CD4-positive, alpha-beta memory T cell (primary cell): ENCODE data around the gene CARS1. TPM values are rescaled to one million over a fixed set of nuclear protein-coding genes. Genes with fewer than 3 reads are reported as not detected.
A peak's percentile ranks its signal among the peaks of the same experiment; 100 is the strongest.

ENCODE experiments used
- CTCF ChIA-PET: fragments of 350-600 bp; sonication (Branson Sonifier 250); formaldehyde crosslinking; loops from one replicate; lab custom pipeline; 2021; ENCODE audit warnings: inconsistent platforms; ENCODE audit not compliant: partially characterized antibody; lab: Charles Lee
- POLR2A ChIA-PET: fragments of 350-600 bp; sonication (Branson Sonifier 250); formaldehyde crosslinking; loops from one replicate; lab custom pipeline; 2021; ENCODE audit not compliant: partially characterized antibody; lab: Charles Lee
- DNase-seq, 5 donors: peaks; one replicate each; pipeline versions ENCODE4 v3.0.0 to v3.0.0-alpha.2; 2020 to 2022; ENCODE audit warnings: mixed read lengths in 1 of 5
- H3K27ac ChIP-seq: one replicate; pipeline ENCODE4 v1.7.0; 2013; ENCODE audit warnings: low read depth, low read length
- H3K27me3 ChIP-seq: 2 replicates; pipeline ENCODE4 v1.7.0; 2013; ENCODE audit warnings: mild to moderate bottlenecking, low read length, moderate library complexity; ENCODE audit not compliant: insufficient read depth
- H3K36me3 ChIP-seq: 2 replicates; pipeline ENCODE4 v1.7.0; 2013; ENCODE audit warnings: mild to moderate bottlenecking, low read length, moderate library complexity; ENCODE audit not compliant: insufficient read depth
- H3K4me1 ChIP-seq: 2 replicates; pipeline ENCODE4 v1.7.0; 2013; ENCODE audit warnings: mild to moderate bottlenecking, low read length, moderate library complexity; ENCODE audit not compliant: insufficient read depth
- H3K4me3 ChIP-seq, 2 donors: one replicate each; pipeline ENCODE4 v1.7.0; 2013; ENCODE audit warnings: low read length in 2 of 2, mild to moderate bottlenecking in 1 of 2
- H3K9me3 ChIP-seq, 2 donors: one replicate each; pipeline ENCODE4 v1.7.0; 2013; ENCODE audit warnings: low read length in 2 of 2, control low read depth in 1 of 2; ENCODE audit not compliant: control insufficient read depth in 1 of 2
- H3K27ac Mint-ChIP-seq, 7 donors: one replicate each; pipeline ENCODE4 v1.8.0; 2020 to 2021; ENCODE audit warnings: mixed read lengths in 7 of 7, mild to moderate bottlenecking in 6 of 7, inconsistent platforms in 3 of 7, moderate library complexity in 3 of 7
- H3K27me3 Mint-ChIP-seq, 2 donors: one replicate each; pipeline ENCODE4 v1.8.0; 2020 to 2021; ENCODE audit warnings: mixed read lengths in 2 of 2
- H3K36me3 Mint-ChIP-seq, 2 donors: one replicate each; pipeline ENCODE4 v1.8.0; 2020 to 2021; ENCODE audit warnings: mixed read lengths in 2 of 2, inconsistent platforms in 1 of 2, mild to moderate bottlenecking in 1 of 2
- H3K4me1 Mint-ChIP-seq, 4 donors: one replicate each; pipeline ENCODE4 v1.8.0; 2020 to 2021; ENCODE audit warnings: mixed read lengths in 4 of 4, mild to moderate bottlenecking in 1 of 4
- H3K4me3 Mint-ChIP-seq, 8 donors: one replicate each; pipeline ENCODE4 v1.8.0; 2020 to 2021; ENCODE audit warnings: mixed read lengths in 8 of 8, mild to moderate bottlenecking in 7 of 8, moderate library complexity in 6 of 8, inconsistent platforms in 3 of 8
- H3K9me3 Mint-ChIP-seq, 8 donors: one replicate each; pipeline ENCODE4 v1.8.0; 2020 to 2021; ENCODE audit warnings: mixed read lengths in 8 of 8, mild to moderate bottlenecking in 5 of 8, inconsistent platforms in 3 of 8, moderate library complexity in 1 of 8
- intact Hi-C: fragments of 100-400 bp; cut with micrococcal nuclease; formaldehyde crosslinking; loops from one replicate; pipeline ENCODE4 v1.15.1; 2023
- polyA plus RNA-seq, 2 donors: library from polyadenylated mRNA; unstranded; fragments of 300-500 nt; fragmentation: Illumina TruSeq; gene quantifications; one replicate each; pipeline ENCODE4 v1.2.3, GENCODE V29; 2021
- total RNA-seq, 2 experiments: library from RNA; stranded (reverse); gene quantifications; one replicate each; pipeline ENCODE4 v1.2.3, GENCODE V29; 2021

The CARS1 gene
- 10 to 100 TPM; 71.0 to 80.3 TPM for total RNA-seq
- polyA plus RNA-seq, result 10 to 100 TPM; 37.1 to 43.1 TPM

GRCh38 chr11:3057069-3057963 lies at the start of gene CARS1:
Gene CARS1, minus strand, starts transcription at chr11:3057423. Its CDS starts 56 bp downstream, at chr11:3057367.
- Histone ChIP-seq H3K36me3 (peaks cover 6% of the 10 kb centered on the region), H3K4me3 (peak within 1 kb of the TSS; percentile 58 to 85), H3K9me3 (no peaks in the 10 kb centered on the region), H3K4me1 (peaks cover 32% of the 10 kb centered on the region), H3K27me3 (no peaks in the 10 kb centered on the region), H3K27ac (peak within 1 kb of the TSS; percentile 96)
- H3K4me1 Mint-ChIP-seq, result peaks cover 20 to 45% (median 35%) of the 10 kb centered on the region in 4 donors
- H3K27ac Mint-ChIP-seq, result peak within 1 kb of the TSS; percentile 81 to 93 (median 90)
- H3K27me3 Mint-ChIP-seq, result peaks cover 0 to 3% of the 10 kb centered on the region in 2 donors
- CTCF ChIA-PET, result interaction anchor here (0.9 to 2.0 kb wide), 3 partner anchors 20 to 34 kb away, joined by 3 to 6 read pairs (median 4); no protein-coding TSS in a partner anchor
- DNase-seq, result peak; percentile 89 to 93 (median 90)
- POLR2A ChIA-PET, result interaction anchor here (0.7 to 2.0 kb wide), 9 partner anchors 20 to 657 kb away, joined by 3 to 17 read pairs (median 4); partner anchors contain the start of genes KCNQ1OT1 and NAP1L4
- intact Hi-C loops, result loop anchor here (1.0 kb wide), 3 partner anchors 65 to 657 kb away; partner anchors contain the start of genes CDKN1C, NAP1L4 and TSSC4
- H3K4me3 Mint-ChIP-seq, result peak within 1 kb of the TSS; percentile 86 to 93 (median 88)
- peaks cover 0 to 13% of the 10 kb centered on the region in 2 donors for H3K36me3 Mint-ChIP-seq
- H3K9me3 Mint-ChIP-seq, result no peaks in the 10 kb centered on the region

- no peak overlapping the region for H3K4me3 ChIP-seq
- no peak overlapping the region for H3K27ac ChIP-seq
- no peaks in the 10 kb centered on the region for H3K36me3 Mint-ChIP-seq
- no peak overlapping the region for H3K4me3 Mint-ChIP-seq
- H3K27me3 ChIP-seq, result no peaks in the 10 kb centered on the region
- H3K9me3 ChIP-seq, result no peaks in the 10 kb centered on the region
- no peaks in the 10 kb centered on the region for H3K36me3 ChIP-seq
- DNase-seq, result no peak
- intact Hi-C loops, result no loop called here
- H3K4me1 Mint-ChIP-seq, result no peaks in the 10 kb centered on the region
- no peaks in the 10 kb centered on the region for H3K4me1 ChIP-seq
- no peaks in the 10 kb centered on the region for H3K27me3 Mint-ChIP-seq
- CTCF ChIA-PET, result no interaction called here
- peak overlapping the region in 1 of 7 donors; percentile 65 for H3K27ac Mint-ChIP-seq
- POLR2A ChIA-PET, result no interaction called here
- H3K9me3 Mint-ChIP-seq, result no peaks in the 10 kb centered on the region
These were observed 48.8 kb upstream of the CARS1 start for GRCh38 chr11:3105791-3106735.

- Mint-ChIP-seq H3K27ac (no peak overlapping the region), H3K9me3 (no peaks in the 10 kb centered on the region), H3K36me3 (no peaks in the 10 kb centered on the region), H3K4me1 (no peaks in the 10 kb centered on the region), H3K4me3 (no peak overlapping the region), H3K27me3 (no peaks in the 10 kb centered on the region)
- Histone ChIP-seq H3K27me3 (no peaks in the 10 kb centered on the region), H3K9me3 (no peaks in the 10 kb centered on the region), H3K4me3 (no peak overlapping the region), H3K36me3 (no peaks in the 10 kb centered on the region), H3K4me1 (no peaks in the 10 kb centered on the region), H3K27ac (no peak overlapping the region)
- POLR2A ChIA-PET, result no interaction called here
- no peak for DNase-seq
- CTCF ChIA-PET, result no interaction called here
- intact Hi-C loops, result no loop called here
These were observed 48.0 kb upstream of the CARS1 start for GRCh38 chr11:3104961-3105790.

GRCh38 chr11:3104051-3104714 lies 47.0 kb upstream of the CARS1 start:
- Histone ChIP-seq H3K36me3 (no peaks in the 10 kb centered on the region), H3K4me1 (no peaks in the 10 kb centered on the region), H3K4me3 (no peak overlapping the region), H3K27me3 (no peaks in the 10 kb centered on the region), H3K27ac (no peak overlapping the region), H3K9me3 (no peaks in the 10 kb centered on the region)
- DNase-seq, result no peak
- ChIA-PET POLR2A (no interaction called here), CTCF (no interaction called here)
- Mint-ChIP-seq H3K4me3 (no peak overlapping the region), H3K36me3 (no peaks in the 10 kb centered on the region), H3K27ac (no peak overlapping the region), H3K4me1 (peaks cover 0 to 5% (median 5%) of the 10 kb centered on the region in 4 donors), H3K9me3 (no peaks in the 10 kb centered on the region), H3K27me3 (no peaks in the 10 kb centered on the region)
- intact Hi-C loops, result no loop called here

- Mint-ChIP-seq H3K27me3 (no peaks in the 10 kb centered on the region), H3K27ac (no peak overlapping the region)
- no peak for DNase-seq
These were observed 45.9 kb upstream of the CARS1 start for GRCh38 chr11:3103076-3103475.

GRCh38 chr11:3102641-3102921 lies 45.4 kb upstream of the CARS1 start:
- H3K27ac Mint-ChIP-seq, result no peak overlapping the region
- H3K4me1 Mint-ChIP-seq, result peaks cover 4 to 14% (median 8%) of the 10 kb centered on the region in 4 donors
- ChIA-PET CTCF (interaction anchor here (0.7 kb wide), 1 partner anchor 11 kb away, joined by 3 read pairs; no protein-coding TSS in a partner anchor), POLR2A (no interaction called here)
- intact Hi-C loops, result no loop called here
- no peaks in the 10 kb centered on the region for H3K36me3 Mint-ChIP-seq
- Histone ChIP-seq H3K9me3 (no peaks in the 10 kb centered on the region), H3K4me1 (no peaks in the 10 kb centered on the region), H3K27ac (no peak overlapping the region), H3K36me3 (no peaks in the 10 kb centered on the region), H3K27me3 (no peaks in the 10 kb centered on the region), H3K4me3 (no peak overlapping the region)
- no peak for DNase-seq
- no peaks in the 10 kb centered on the region for H3K9me3 Mint-ChIP-seq
- no peaks in the 10 kb centered on the region for H3K27me3 Mint-ChIP-seq
- H3K4me3 Mint-ChIP-seq, result no peak overlapping the region

More at GRCh38 chr11:3103076-3103475, 45.9 kb upstream of the CARS1 start:
- no peaks in the 10 kb centered on the region for H3K36me3 Mint-ChIP-seq
- H3K9me3 Mint-ChIP-seq, result no peaks in the 10 kb centered on the region
- Histone ChIP-seq H3K4me3 (no peak overlapping the region), H3K36me3 (no peaks in the 10 kb centered on the region), H3K4me1 (no peaks in the 10 kb centered on the region), H3K9me3 (no peaks in the 10 kb centered on the region), H3K27ac (no peak overlapping the region), H3K27me3 (no peaks in the 10 kb centered on the region)
- ChIA-PET CTCF (no interaction called here), POLR2A (no interaction called here)
- intact Hi-C loops, result no loop called here
- H3K4me3 Mint-ChIP-seq, result no peak overlapping the region
- H3K4me1 Mint-ChIP-seq, result peaks cover 3 to 12% (median 8%) of the 10 kb centered on the region in 4 donors
